GM18870 (cell line): ENCODE data around the gene ITPK1.

Experiments
- ATAC-seq: cut with Tn5 transposase; IDR thresholded peaks from one replicate; pipeline ENCODE4 v1.9.1; 2021; ENCODE audit warnings: moderate library complexity; ENCODE audit not compliant: unreplicated experiment

The ITPK1 gene

GRCh38 chr14:92974541-92975345 lies 141.0 kb downstream of the ITPK1 start:
- ATAC-seq = no peak

- ATAC-seq = no peak
These were observed 141.8 kb downstream of the ITPK1 start for GRCh38 chr14:92973798-92974372.

- ATAC-seq = no peak
These were observed 142.4 kb downstream of the ITPK1 start for GRCh38 chr14:92973261-92973797.

- ATAC-seq = no peak
These were observed 144.0 kb downstream of the ITPK1 start for GRCh38 chr14:92971601-92972180.

GRCh38 chr14:92970271-92970670 lies 145.5 kb downstream of the ITPK1 start:
- ATAC-seq = no peak

- ATAC-seq = no peak
These were observed 145.9 kb downstream of the ITPK1 start for GRCh38 chr14:92969871-92970270.

GRCh38 chr14:92969430-92969829 lies 146.3 kb downstream of the ITPK1 start:
- ATAC-seq = no peak

GRCh38 chr14:92968291-92969020 lies 147.3 kb downstream of the ITPK1 start:
- no peak for ATAC-seq

GRCh38 chr14:92967346-92967926 lies 148.3 kb downstream of the ITPK1 start:
- ATAC-seq = no peak

GRCh38 chr14:92965281-92965680 lies 150.4 kb downstream of the ITPK1 start:
- no peak for ATAC-seq

- ATAC-seq = no peak
These were observed 151.3 kb downstream of the ITPK1 start for GRCh38 chr14:92964124-92965109.

GRCh38 chr14:92963301-92964123 lies 152.2 kb downstream of the ITPK1 start:
- no peak for ATAC-seq

- no peak for ATAC-seq
These were observed 153.0 kb downstream of the ITPK1 start for GRCh38 chr14:92962831-92963095.

GRCh38 chr14:92962031-92962830 lies 153.5 kb downstream of the ITPK1 start:
- ATAC-seq = no peak

GRCh38 chr14:92961567-92961855 lies 154.2 kb downstream of the ITPK1 start:
- no peak for ATAC-seq

- no peak for ATAC-seq
These were observed 154.8 kb downstream of the ITPK1 start for GRCh38 chr14:92960706-92961566.
